ENCODE results near the gene SLC4A4.

DNA sequence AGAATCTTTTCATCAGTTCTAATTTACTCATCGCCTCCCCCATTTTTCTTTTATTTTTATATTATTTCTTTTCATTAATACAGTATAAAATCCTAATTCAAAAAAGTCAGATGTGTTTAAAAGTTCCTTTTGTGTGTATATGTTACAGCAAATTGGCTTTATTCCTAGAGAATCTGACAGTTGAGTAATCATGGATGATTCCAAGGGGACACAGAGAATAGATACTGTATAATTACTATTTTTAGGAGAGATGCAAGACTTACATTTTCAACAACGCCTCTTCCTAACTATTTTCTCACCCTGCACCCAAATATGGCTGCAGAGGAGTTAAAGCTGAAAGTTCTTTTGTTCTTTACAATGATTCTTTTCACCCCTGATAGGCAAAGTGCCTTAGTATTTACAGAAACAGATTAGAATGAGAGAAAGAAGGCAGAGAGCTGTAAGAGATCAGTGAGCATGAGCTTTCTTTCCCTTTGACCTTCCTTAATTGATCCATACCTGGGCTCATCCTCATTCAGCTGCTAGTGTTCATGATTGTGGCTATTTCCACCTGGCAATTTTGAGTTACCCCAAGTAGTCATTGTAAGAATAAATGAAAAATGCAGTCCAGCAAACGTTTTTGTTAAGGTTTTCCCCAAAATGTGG is 210.8 kb downstream of the SLC4A4 start:
- no peak for TF ChIP-seq POLR2A (IDR thresholded peaks at IDR 0.05; ENCODE audit: low read length)
- no peak for TF ChIP-seq GATA1 (IDR thresholded peaks at IDR 0.05; ENCODE audit: low read depth, low read length)

All from erythroblast (primary cell).